ENCODE data around the gene DDI2.

- TF ChIP-seq, protein P1, sequence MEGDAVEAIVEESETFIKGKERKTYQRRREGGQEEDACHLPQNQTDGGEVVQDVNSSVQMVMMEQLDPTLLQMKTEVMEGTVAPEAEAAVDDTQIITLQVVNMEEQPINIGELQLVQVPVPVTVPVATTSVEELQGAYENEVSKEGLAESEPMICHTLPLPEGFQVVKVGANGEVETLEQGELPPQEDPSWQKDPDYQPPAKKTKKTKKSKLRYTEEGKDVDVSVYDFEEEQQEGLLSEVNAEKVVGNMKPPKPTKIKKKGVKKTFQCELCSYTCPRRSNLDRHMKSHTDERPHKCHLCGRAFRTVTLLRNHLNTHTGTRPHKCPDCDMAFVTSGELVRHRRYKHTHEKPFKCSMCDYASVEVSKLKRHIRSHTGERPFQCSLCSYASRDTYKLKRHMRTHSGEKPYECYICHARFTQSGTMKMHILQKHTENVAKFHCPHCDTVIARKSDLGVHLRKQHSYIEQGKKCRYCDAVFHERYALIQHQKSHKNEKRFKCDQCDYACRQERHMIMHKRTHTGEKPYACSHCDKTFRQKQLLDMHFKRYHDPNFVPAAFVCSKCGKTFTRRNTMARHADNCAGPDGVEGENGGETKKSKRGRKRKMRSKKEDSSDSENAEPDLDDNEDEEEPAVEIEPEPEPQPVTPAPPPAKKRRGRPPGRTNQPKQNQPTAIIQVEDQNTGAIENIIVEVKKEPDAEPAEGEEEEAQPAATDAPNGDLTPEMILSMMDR (IDR thresholded peaks at IDR 0.05; ENCODE audit: poor library complexity) = no peak
- no peak for TF ChIP-seq EZH2phosphoT487 (IDR thresholded peaks at IDR 0.05; ENCODE audit: low read depth, severe bottlenecking, unreplicated experiment)
- no peak for TF ChIP-seq EZH2 (IDR thresholded peaks at IDR 0.05; ENCODE audit: borderline replicate concordance)
These were observed 32.7 kb downstream of the DDI2 start for GRCh38 chr1:15649937-15650336.
